GM18507 (cell line): ENCODE measurements around the gene RMDN3.

Experiments
- DNase-seq: peaks from one replicate; pipeline ENCODE4 v3.0.0; 2011; ENCODE audit warnings: low read depth; ENCODE audit not compliant: insufficient read length; ENCODE audit errors: extremely low spot score
- FAIRE-seq: peaks from 2 replicates; lab custom pipeline; 2011; peaks lifted over from hg19 to GRCh38; lab: Jason Lieb, UNC

The RMDN3 gene, protein sequence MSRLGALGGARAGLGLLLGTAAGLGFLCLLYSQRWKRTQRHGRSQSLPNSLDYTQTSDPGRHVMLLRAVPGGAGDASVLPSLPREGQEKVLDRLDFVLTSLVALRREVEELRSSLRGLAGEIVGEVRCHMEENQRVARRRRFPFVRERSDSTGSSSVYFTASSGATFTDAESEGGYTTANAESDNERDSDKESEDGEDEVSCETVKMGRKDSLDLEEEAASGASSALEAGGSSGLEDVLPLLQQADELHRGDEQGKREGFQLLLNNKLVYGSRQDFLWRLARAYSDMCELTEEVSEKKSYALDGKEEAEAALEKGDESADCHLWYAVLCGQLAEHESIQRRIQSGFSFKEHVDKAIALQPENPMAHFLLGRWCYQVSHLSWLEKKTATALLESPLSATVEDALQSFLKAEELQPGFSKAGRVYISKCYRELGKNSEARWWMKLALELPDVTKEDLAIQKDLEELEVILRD

DNA sequence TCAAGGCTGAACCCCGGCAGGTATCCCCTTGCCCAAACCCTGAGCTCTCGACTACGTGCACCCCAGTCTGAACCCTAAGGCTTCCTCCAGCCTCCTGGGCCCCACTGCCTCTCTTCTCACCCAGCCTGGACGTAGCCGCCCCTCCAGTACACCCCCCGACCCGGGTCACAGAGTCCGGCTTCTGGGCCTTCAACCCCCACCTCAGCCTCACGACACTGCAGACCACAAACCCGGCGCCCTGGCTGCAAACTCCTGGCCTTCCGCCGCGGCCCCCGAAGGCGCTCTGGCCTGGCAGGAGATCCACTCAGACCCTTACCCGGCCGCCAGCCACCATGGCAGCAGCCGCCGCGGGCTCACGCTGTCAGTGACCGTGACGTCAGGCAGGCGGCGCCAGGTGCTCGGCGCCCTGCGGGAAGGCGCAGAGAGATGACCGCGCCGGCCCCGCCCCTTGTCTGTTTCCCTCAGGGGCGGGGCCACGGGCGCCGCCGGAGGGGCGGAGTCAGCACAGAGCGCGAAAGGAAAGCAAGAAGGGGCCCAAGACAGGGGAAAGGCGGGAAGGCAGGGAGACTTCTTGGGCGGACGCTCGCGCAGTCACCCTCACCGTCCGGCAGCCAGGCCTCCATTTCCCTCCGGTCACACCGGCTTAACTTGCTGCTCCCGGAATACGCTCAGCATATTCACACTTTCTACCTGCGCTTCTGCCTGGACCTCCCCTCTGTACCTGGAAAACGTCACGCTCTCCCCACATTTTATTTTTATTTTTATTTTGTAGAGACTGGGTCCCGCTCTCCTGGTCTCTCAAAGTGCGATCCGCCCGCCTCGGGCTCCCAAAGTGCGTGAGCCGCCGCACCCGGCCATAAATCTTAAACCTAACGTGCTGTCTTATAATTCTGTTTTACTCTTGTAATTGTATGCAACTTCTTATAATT lies at the start of gene RMDN3:
RMDN3 (minus strand) TSS at position 372 of the 929 bp plus-strand sequence. CDS start 471 bp downstream, outside the sequence.
- FAIRE-seq = peak; percentile 89

DNA sequence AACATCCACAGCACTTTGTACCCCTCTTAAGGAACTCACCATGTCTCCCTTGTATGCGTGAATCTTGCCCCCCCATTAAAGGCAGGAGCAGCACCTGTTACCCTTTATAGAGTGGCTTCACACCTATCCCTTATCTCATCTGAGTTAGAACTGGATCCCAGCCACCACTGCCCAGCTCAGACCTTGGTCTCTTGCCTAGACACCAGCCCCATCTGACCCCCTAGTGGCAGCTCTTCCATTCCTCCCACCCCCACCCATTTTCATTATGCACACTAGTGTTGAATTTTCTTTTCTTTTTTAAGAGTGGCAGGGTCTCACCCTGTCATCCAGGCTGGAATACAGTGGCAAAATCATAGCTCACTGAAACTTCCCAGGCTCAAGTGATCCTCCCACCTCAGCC lies 48.6 kb upstream of the RMDN3 start:
- no peak for FAIRE-seq
- DNase-seq = no peak

More for the DNA sequence above, at the start of gene RMDN3:
- DNase-seq = peak; percentile 96

DNA sequence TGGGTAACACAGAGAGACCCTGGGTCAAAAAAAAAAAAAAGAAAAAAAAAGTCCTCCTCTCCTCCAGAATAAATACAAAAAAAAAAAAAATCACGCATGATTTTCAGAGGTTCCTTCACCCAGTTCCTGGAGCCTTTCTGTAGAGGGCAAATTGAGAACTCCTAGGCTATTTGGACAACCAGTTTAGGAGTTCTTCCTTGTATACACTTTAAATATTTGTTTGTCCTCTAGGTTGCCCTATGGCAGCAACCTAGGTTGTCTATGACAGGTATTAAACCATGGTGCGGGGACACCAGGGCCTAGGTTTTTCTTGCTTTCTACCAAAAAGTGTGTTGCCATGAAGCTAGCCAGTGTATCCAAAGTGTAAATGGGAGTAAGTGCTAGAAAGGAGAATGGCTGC lies 48.0 kb upstream of the RMDN3 start:
- DNase-seq (no peak), FAIRE-seq (no peak)

DNA sequence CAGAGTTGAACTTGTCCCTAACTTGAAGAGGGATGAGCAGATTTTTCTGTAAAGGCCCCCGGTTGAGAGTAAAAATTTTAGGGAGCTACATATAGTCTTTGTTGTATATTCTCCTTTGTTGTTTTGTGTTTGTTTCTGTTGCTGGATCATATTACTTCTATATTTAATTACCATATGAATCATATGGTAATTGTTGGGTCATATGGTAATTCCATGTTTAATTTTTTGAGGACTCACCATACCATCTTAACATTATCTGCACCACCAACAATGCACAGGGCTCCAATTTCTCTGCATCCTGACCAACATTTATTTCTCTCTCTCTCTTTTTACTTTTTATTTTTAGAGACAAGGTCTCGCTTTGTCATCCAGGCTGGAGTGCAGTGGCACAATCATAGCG lies 44.5 kb upstream of the RMDN3 start:
- FAIRE-seq = no peak

DNA sequence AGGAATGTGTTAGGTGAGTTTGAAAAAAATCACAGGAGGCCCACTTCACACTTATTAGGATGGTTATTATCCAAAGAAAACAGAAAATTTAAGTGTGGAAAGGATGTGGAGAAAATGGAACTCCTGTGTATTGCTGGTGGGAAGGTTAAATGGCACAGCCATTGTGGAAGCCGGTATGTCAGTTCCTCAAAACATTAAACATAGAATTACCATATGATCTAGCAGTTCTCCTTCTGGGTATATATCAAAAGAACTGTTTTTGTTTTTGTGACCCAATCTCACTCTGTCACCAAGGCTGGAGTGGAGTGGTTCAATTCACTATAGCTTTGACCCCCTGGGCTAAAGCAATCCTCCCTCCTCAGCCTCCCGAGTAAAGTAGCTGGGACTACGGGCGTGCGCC lies 41.5 kb upstream of the RMDN3 start:
- no peak for DNase-seq
- FAIRE-seq = no peak

More for the DNA sequence above, 44.5 kb upstream of the RMDN3 start:
- DNase-seq = no peak

DNA sequence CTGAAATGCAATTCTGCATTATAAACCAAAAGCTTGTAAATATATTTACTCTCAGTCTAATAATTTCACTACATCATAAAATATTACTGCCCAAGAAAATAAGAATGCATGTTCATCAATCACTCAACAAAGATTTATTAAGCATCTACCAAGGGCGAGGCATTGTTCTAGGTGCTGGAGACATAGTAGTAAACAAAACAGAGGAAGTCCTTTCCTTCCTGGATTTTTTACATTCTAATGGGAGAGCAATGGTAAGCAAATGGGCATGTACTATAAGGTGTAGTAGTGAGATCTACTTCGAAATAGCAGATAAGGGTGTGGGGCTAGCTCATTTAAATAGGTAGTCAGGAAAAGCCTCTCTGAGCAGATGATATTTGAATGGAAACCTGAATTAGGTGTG lies 41.0 kb upstream of the RMDN3 start:
- no peak for DNase-seq
- FAIRE-seq = no peak

DNA sequence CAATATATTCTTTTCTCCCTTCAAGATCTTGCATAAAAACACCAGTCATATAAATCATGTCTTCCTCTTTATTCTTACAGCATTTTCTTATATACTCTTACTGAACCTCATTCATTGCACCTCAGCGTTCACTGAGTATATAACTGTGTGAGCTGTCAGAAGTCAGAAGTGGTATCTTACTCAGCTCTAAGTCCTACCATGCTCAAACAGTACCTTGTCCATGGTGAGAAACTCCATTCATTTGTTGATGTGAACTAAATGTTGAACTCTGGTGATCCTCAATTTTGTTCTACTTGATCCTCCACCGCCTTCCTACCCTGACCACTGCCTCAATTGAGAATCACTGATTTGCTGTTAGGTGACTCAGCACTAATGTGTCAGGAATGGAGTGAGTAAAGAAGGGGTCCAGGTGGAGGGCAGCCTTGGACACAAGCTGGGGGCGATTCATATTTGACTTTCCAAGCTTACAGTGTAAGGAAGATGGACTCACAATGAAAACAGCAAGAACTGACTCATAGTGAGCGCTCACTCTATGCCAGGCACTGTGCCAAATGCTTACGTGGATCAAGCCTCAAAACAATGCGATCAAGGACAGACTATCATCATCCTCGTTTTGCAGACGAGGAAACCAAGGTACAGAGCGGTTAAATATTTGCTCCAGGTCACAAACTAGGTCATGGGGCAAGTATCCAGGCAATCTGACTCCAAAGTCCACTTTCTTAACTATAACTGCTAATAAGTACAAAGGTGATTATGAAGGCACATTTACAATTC lies 38.3 kb upstream of the RMDN3 start:
- no peak for DNase-seq
- no peak for FAIRE-seq

DNA sequence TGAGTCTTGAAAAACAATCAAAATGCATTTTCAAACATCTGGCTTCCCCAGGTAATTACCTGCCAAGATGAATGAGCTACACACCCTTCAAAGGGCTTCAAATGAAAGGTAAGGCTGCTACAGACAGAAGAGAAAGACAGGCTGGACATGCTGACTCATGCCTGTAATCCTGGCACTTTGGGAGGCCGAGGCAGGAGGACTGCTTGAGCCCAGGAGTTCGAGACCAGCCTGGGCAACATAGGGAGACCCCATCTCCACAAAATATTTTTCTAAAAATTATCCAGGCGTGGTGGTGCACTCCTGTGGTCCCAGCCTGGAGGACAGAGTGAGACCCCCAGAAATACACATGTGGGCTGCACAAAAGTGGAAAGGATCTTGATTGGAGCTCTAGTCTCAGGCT lies 37.3 kb upstream of the RMDN3 start:
- DNase-seq = no peak
- no peak for FAIRE-seq

DNA sequence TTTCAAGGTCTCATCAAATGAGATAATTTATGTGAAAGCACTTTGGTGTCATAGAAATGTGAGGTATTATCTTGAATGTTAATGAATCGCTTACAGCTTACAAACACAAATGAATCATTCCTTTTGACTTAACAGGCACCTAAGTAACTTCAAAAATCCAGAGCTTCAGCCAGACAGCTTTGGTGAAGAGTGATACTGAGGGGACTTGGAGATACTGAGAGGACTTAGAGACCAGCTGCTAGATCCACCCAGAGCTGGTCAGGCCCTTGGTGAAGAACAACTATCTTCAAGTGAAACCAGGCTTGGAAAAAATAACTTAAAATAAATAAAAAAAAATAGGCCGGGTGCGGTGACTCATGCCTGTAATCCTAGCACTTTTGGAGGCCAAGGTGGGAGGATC lies 35.7 kb upstream of the RMDN3 start:
- no peak for DNase-seq
- no peak for FAIRE-seq

DNA sequence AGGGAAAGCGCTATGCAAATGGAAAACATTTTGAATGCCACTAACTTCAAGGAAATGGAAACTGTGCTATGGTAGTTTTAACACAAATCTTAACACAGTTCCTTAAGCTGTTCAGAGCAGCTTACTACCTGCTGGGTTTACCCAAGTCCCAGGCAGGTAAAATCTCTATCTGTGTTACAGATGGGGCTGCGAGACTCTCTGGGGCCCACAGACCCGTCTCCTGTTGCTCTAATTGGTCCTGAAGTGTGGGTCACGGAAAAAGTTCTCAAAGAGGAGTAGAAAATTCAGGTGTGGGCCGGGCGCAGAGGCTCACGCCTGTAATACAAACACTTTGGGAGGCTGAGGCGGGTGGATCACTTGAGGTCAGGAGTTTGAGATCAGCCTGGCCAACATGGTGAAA lies 34.9 kb upstream of the RMDN3 start:
- DNase-seq = no peak
- FAIRE-seq = no peak

DNA sequence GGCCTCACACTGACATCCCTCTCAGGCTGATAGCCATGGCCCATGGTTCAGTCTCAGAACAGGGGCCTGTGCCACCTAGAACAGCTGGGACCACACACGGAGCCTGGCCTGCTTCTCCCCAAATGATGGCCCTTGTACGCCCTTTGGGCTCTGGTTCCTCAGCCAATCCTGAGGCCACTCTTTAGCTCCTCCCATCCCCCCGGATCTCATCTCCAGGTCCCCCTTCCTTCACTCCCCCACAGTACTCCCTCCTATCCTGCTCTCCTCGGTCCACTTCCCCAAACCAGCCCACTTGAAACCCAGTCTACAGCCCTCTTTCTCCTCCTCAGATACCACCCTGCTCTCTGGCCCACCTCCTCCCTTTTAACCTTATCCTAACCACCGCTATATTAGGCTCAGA lies 34.1 kb upstream of the RMDN3 start:
- DNase-seq (no peak), FAIRE-seq (no peak)

DNA sequence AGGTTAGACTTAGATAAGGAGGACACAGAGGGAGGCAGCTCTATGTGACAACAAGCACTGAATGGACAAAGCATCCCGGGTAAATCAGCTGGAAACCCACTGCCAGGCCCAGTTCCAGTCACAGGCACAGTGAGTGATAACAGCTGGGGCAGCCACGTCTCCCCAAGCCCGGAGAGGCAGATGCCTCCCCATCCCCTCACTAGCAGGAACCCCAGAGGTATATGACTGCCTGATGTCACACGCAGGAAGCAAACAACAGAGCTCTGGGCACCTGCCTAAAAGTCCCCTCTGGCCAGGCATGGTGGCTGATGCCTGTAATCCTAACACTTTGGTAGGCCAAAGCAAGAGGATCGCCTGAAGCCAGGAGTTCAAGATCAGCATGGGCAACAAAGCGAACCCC lies 32.9 kb upstream of the RMDN3 start:
- FAIRE-seq (no peak), DNase-seq (no peak)

DNA sequence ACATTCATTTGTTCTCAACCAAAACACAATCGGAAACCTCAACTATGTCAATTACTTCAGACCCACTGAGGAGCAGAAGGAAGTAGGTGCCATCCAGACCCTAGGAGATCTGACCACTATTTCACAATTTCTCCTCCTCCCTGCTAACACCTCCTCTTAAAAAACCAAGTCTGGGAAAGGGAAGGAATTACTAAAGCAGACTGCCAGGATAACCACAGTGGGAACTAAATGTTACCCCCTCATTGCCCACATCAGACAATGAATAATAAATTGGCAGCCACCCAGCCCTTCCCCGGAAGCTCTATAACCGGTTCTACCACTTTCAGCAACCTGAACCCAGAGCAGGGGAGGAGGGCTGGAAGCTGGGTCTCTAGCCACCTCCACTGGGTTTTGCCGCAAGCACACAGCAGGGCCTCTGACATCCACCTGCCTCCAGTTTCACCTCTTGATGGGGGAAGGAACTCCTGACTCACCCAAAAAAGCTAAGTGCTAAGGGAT lies 32.3 kb upstream of the RMDN3 start:
- DNase-seq (no peak), FAIRE-seq (no peak)

DNA sequence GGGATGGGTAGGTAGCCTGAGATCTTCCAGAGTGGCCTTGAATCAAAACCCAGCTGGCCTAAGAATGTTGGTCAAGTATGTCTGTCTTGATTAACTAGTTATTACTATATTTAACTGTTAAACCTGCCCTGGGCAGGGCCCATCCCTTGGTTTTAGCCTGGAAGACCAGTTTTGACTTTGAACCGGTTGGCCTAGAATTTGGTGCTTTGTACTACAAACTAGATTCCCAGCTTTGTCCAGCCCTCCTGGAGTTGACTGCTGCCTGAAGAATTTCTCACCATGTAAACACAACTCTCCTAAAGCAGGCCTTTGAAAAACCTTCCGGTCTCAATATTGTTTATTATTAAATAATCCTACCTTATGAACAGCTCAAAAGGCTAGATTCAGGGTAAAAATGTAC lies 30.8 kb upstream of the RMDN3 start:
- no peak for FAIRE-seq
- no peak for DNase-seq

DNA sequence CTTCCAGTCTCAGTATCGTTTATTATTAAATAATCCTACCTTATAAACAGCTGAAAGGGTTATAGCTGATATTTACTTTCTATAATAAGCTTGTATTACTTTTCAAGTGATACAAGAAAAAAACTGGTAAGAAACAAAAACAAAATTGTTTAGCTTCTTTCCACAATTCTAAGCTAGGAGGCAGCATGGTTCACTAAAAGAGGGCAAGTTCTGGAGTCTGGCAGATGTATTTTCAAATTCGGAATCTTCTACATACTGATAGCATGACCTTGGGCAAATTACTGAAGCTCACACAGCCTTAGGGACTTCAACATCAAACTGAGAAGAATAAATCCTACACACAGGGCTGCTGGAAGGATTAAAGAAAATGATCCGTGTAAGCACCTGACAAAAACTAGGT lies 30.1 kb upstream of the RMDN3 start:
- no peak for FAIRE-seq
- no peak for DNase-seq

DNA sequence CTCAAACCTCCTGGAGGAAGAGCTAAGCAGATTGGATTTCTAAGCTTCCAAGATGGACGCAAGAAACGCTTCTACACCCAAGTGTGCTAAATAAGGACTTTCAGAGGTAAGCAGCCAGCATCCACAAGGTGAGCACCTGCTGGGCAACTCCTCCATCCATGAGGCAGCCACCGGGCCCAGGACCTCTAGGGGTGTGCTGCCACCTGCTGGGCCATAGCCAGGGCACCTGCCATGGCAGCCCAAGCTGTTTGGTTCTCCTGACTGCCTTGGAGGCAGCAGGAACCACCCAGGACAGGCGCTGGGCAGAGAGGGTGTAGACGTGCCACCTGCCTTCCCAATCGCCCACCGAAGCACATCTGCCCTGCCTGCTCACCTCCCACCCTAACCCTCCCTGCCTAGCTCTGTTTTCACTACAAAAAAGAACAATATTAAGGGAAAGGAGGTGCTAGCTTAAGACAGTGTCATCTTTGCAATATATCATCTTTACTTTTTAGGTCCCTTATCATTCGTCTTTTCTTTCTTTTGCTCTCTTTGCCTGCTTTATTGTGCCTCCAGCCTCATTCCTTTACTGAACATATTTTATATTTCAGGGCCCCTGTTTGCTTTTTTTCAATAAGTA lies 27.7 kb upstream of the RMDN3 start:
- peak; percentile 89 for FAIRE-seq
- DNase-seq = peak; percentile 44

DNA sequence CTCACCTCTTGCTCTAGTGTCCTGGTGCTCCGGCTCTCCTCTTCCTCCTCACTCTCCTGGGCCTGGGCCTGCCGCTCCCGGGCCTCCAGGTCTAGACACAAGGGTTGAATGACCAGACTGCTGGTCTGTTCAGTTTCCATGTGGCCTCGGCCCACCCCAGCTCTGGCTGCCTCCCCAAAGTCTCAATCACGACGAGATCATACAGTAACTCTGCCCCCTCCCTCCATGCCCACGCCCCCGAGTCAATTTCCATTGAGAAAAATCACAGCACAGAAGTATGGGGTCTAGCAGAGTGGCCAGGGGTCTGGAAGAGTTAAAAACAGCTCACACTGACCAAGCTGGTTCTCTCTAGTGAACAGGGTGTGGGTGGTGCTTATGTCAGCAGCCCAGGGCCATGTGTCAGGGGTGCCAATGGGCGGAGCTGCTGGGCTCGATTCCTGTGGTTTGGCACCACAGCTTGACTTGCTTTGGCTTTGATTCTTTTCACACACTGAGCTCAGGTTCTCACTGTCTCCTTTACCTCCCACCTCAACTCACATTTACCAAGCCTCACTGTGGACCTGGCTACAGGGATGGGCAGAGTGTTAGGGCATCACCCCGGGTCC lies 21.6 kb upstream of the RMDN3 start:
- FAIRE-seq (no peak), DNase-seq (no peak)

DNA sequence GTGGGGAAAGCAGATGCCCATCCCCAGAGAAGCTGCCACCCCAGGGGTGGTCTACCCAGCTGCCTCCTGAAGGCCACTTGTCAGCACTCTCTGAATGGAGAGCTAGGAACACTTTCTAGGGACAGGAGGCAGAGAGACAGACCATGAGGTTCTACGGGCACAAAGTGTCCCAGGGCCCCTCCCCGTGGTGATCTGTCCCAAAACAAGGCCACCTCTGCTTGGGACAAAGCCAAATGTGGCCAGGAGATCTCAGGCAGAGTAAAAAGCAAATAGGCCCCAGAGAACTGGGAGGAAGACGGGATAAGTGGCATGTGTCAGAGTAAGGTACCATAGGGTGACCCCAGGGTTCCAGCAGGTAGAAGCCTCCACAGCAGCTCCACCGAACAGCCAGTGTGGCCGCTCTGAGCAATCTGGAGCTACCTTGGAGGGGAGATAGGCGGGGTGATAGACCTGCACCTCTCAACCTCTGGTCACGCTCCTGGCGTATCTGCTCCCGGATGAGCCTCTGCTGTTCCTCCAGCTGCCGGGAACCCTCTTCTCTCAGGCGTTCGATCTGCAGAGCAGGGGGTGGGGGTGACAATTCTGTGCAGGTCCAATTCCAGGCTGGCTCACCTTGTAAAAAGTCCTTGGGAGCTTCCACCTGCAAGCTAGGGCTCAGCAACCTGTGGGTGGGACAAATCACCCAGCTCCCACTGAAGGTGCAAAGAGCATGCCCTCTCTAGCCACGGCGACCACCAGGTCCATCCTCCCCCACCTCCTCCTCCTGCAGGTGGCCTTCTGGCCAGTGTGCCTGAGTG lies 20.9 kb upstream of the RMDN3 start:
- no peak for FAIRE-seq
- no peak for DNase-seq
